ENCODE results near the gene HYLS1.

HYLS1 gene

DNA sequence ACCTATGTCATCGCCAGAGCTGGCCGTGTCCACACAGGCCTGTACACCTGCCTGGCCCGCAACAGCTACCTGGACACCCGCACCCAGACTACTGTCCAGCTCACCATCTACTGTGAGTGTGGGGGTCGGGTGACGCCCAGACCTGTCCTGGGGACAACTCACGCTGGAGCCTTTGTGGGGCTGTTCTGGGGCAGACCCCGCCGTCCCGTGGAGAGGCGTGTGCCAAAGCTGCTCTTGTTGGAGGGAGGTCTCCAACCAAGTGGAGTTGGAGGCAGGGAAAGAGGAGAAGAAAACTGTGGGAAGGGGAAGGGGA is 62.7 kb downstream of the HYLS1 start:
- no peak for DNase-seq
